NCI-H2107 treated with DMSO at 0.1 percent for 48 hours (cell line): Measurements from ENCODE around the gene ITGAE.
"Not testable (repeated sequence)": the region's sequence is repeated elsewhere in the genome, so short reads cannot be mapped to it uniquely, and the experiment has no call there.

Experiments used
- DNase-seq: peaks from one replicate; lab custom pipeline; 2025; ENCODE audit not compliant: unreplicated experiment; lab: John Stamatoyannopoulos, UW

The ITGAE gene

GRCh38 chr17:3732210-3732621, 68.8 kb downstream of the ITGAE start:
- DNase-seq, result no peak

DNA sequence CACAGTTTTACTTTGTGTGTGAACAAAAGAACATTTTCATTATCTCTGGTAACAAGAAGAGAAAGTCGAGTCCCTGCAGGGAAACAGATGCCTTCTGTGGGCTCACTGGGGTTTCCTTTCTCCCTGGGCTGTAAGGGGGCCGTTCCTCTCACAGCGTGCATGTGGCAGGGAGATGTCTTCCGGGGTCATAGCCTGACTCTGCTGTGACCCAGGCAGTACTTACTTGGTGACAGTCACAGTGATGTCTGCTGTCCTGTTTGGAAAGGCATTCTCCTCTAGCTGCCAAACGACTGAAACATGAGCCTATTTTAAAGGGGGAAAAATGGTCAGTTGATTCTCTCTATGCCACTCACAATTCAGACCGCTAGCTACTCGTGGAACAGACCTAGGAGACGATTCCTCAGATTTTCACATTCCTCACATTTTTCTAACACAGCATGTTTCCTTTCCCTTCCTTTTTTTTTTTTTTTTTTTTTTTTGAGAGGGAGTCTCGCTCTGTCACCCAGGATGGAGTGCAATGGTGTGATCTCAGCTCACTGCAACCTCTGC, 70.0 kb downstream of the ITGAE start:
- DNase-seq, result no peak

GRCh38 chr17:3729881-3730280, 71.1 kb downstream of the ITGAE start:
- DNase-seq, result peak; percentile 44

DNA sequence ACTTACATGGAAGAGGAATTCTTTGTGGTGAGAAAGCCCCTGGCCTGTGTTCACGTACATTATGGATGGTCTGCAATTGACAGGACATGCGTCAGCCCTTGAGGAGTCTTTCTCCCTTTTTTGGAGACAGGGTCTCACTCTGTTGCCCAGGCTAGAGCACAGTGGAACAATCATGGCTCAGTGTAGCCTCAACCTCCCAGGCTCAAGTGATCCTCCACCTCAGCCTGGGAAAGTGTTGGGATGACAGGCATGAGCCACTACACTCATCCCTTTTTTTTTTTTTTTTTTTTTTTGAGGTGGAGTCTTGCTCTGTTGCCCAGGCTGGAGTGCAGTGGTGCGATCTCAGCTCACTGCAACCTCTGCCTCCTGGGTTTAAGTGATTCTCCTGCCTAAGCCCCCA, 72.9 kb downstream of the ITGAE start:
- DNase-seq, result not testable (repeated sequence)

DNA sequence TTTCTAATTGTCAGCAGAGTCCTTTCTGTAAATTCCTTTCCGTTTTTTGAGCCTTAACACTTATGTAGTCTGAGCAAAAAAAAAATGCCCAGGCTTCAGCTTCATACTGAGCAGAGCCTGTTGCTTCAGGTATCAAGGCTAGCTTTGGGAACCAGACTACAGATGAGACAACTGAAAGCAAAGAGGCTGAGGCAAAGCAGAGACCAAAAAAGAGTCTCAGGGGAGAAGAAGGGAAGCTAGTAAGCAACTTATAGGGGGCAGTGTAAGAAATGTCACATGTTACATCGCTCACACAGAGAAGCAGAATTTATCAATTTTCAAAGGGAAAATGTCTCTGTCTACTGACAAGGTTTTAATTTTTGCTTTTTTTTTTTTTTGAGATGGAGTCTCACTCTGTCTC, 73.9 kb downstream of the ITGAE start:
- DNase-seq, result no peak

- no peak for DNase-seq
Observed at GRCh38 chr17:3724378-3725077, 76.5 kb downstream of the ITGAE start.

DNA sequence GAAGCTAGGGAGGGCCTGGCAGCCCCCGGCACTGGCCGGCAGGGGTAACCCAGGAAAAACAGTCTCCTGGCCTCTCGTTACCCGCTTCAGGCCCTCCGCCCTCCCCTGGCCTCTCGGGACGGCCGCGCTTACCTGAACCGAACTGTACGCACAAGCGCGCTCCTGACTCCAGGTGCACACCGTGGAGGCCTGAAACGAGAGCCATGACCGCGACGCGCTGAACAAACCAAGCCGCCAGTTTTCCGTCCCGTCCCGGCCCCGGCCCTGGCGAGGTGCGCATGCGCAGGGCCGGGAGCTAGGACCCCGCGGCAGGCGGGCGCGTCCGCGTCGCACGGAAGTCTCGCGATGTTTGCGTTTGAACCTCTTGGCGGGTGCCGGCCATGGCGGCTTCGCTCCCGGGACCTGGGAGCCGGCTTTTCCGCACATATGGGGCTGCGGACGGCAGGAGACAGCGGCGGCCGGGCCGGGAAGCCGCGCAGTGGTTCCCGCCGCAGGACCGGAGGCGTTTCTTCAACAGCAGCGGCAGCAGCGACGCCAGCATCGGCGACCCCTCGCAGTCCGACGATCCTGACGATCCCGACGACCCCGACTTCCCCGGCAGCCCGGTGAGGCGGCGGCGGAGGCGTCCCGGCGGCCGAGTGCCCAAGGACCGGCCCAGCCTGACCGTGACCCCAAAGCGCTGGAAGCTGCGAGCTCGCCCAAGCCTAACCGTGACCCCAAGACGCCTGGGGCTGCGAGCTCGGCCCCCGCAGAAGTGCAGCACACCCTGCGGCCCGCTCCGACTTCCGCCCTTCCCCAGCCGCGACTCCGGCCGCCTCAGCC, 77.2 kb downstream of the ITGAE start, which contains the start of gene HASPIN:
TSS of gene HASPIN (plus strand) at position 348 of the 822 bp plus-strand sequence. CDS start at position 381, 33 bp downstream.
- DNase-seq, result peak; percentile 39

- no peak for DNase-seq
Observed at GRCh38 chr17:3723188-3723555, 77.8 kb downstream of the ITGAE start.

- no peak for DNase-seq
Observed at GRCh38 chr17:3722716-3723115, 78.3 kb downstream of the ITGAE start.

DNA sequence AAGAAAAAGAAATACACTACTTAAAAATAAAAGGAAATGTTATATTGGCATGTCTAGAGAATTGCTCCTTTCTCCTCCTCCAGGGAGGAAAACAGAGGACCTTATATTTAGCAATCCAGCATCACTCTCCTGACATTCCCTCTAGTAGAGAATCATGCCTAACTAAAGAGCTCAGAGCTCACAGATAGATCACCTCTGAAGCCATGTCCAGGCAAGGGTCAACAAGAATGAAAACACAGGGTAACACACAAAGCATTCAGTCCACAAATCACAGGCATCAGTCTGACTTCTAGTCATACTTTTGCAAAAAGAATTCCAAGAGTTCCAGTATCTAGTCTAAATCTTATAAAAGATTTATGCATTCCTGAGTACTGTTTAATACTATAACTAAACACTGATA, 81.7 kb downstream of the ITGAE start:
- DNase-seq, result no peak

GRCh38 chr17:3718201-3718600, 82.8 kb downstream of the ITGAE start:
- DNase-seq, result no peak

DNA sequence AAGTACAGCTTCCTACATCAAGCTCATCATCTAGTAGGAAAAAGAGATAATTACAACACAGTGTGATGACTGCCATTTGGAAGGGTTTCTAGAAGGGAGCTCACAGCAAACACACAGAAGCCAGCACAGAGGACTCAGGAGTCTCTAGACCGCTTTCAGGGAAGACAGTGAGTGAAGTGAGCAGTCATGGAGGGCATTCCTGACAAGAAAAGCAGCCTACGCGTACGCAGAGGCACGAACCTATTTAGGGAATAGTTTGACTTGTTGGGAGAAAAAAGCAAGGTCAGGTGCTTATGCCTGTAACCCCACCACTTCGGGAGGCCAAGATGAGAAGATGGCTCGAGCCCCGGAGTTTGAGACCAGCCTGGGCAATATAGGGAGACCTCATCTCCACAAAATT, 85.7 kb downstream of the ITGAE start:
- no peak for DNase-seq

- no peak for DNase-seq
Observed at GRCh38 chr17:3712811-3713463, 88.1 kb downstream of the ITGAE start.

DNA sequence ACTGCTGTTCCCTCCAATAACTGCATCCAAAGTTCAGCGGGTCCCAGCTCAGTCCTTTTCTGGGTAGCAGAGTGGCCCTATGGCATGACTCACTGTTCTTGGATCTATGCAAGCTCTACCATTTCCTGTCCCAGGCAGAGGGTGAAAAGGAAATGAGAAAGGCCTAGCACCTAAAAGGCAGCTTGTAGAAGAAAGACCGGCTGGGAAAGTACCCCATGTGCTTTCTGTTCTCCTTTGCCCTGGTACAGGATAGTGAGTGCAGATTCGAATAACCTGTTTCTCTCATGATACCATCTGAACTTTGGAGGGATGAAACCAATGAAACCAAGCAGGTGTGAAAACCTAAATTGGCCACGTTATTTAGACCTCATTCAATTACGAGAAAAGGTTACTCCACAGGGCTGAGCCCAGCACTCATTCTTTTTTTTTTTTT, 90.0 kb downstream of the ITGAE start:
- DNase-seq, result no peak

GRCh38 chr17:3708366-3708765, 92.6 kb downstream of the ITGAE start:
- DNase-seq, result no peak

DNA sequence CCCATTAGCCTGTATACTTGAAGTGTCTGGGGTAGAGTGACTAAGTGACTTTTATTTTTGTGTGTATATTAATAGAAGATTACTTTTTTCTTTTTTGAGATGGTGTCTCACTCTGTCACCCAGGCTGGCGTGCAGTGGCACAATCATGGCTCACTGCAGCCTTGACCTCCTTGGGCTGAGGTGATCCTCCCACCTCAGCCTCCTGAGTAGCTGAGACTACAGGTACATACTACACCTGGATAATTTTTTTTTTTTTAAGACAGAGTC, 95.3 kb downstream of the ITGAE start:
- not testable (repeated sequence) for DNase-seq

- no peak for DNase-seq
Observed at GRCh38 chr17:3704931-3705717, 95.9 kb downstream of the ITGAE start.

DNA sequence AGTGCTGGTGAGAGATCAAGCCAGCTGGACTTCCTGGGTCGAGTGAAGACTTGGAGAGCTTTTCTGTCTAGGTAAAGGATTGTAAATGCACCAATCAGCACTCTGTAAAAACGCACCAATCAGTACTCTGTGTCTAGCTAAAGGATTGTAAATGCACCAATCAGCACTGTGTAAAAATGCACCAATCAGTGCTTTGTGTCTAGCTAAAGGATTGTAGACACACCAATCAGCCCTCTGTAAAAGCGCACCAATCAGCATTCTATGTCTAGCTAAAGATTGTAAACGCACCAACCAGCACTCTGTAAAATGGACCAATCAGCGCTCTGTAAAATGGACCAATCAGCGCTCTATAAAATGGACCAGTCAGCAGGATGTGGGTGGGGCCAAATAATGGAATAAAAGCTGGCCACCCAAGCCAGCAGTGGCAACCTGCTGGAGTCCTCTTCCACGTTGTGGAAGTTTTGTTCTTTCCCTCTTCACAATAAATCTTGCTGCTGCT, 98.9 kb downstream of the ITGAE start:
- DNase-seq, result not testable (repeated sequence)

- DNase-seq, result no peak
Observed at GRCh38 chr17:3699951-3700350, 101.0 kb downstream of the ITGAE start.

DNA sequence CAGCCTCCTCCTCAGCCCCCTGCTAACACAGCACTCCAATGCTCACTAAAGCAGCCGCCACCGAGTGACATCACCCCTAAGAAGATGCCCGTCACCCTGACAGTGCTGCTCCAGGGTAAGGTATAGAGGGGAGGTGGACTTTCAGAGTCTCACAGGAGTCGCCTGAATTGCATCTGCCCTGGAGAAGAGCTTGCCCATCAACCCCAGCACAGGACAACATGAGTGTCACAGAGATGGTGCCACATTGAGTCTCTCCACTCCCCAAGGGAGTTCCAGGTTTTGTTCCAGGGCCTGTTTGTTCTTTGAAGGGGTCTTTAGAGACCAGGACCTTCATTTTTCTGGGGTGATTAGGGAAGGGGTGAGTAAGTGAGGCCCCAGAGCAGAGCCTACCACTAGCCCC, 102.8 kb downstream of the ITGAE start:
- DNase-seq, result no peak

GRCh38 chr17:3697103-3697476, 103.9 kb downstream of the ITGAE start:
- DNase-seq, result no peak
